Subcutaneous abdominal adipose tissue (tissue), 5 donors: ENCODE measurements around the gene PIP5K1A.

ENCODE experiments used
- H3K27ac ChIP-seq: one replicate; pipeline ENCODE4 v1.7.0; 2013; ENCODE audit warnings: low read depth, mild to moderate bottlenecking, inconsistent platforms, low read length, moderate library complexity
- H3K27me3 ChIP-seq, 5 donors: one replicate each; pipeline ENCODE4 v1.7.0; 2013; ENCODE audit warnings: low read length in 5 of 5, inconsistent platforms in 1 of 5; ENCODE audit not compliant: control insufficient read depth in 5 of 5, insufficient read depth in 4 of 5
- H3K36me3 ChIP-seq, 5 donors: one replicate each; pipeline ENCODE4 v1.7.0; 2013; ENCODE audit warnings: low read length in 5 of 5; ENCODE audit not compliant: control insufficient read depth in 5 of 5, insufficient read depth in 5 of 5
- H3K4me1 ChIP-seq, 5 donors: one replicate each; pipeline ENCODE4 v1.7.0; 2013; ENCODE audit warnings: low read length in 5 of 5, mild to moderate bottlenecking in 3 of 5, moderate library complexity in 1 of 5; ENCODE audit not compliant: control insufficient read depth in 5 of 5, insufficient read depth in 5 of 5
- H3K4me3 ChIP-seq, 5 donors: one replicate each; pipeline ENCODE4 v1.7.0; 2013; ENCODE audit warnings: low read length in 5 of 5, low read depth in 1 of 5
- H3K9ac ChIP-seq, 5 donors: one replicate each; pipeline ENCODE4 v1.7.0; 2013; ENCODE audit warnings: low read length in 5 of 5, mild to moderate bottlenecking in 4 of 5, moderate library complexity in 3 of 5
- H3K9me3 ChIP-seq, 5 donors: one replicate each; pipeline ENCODE4 v1.7.0; 2013; ENCODE audit warnings: low read length in 5 of 5; ENCODE audit not compliant: control insufficient read depth in 5 of 5
- donor health status: healthy.
- donor health status: healthy.
- donor health status: healthy.
- donor health status: healthy.
- donor health status: healthy.

PIP5K1A gene

GRCh38 chr1:151287341-151287699, 89.0 kb downstream of the PIP5K1A start:
- Histone ChIP-seq H3K27ac (no peak overlapping the region), H3K36me3 (peaks cover 0 to 73% (median 66%) of the 10 kb centered on the region in 5 donors), H3K4me1 (peaks cover 2 to 29% (median 19%) of the 10 kb centered on the region in 5 donors), H3K4me3 (no peak overlapping the region), H3K9ac (peak overlapping the region in 1 of 5 donors; percentile 5), H3K27me3 (no peaks in the 10 kb centered on the region), H3K9me3 (no peaks in the 10 kb centered on the region)

GRCh38 chr1:151287767-151288500, 89.6 kb downstream of the PIP5K1A start:
- Histone ChIP-seq H3K4me1 (peaks cover 2 to 24% (median 16%) of the 10 kb centered on the region in 5 donors), H3K27ac (no peak overlapping the region), H3K9ac (peak overlapping the region in 1 of 5 donors; percentile 5), H3K36me3 (peaks cover 0 to 79% (median 72%) of the 10 kb centered on the region in 5 donors), H3K27me3 (no peaks in the 10 kb centered on the region), H3K9me3 (no peaks in the 10 kb centered on the region), H3K4me3 (no peak overlapping the region)

- Histone ChIP-seq H3K36me3 (peaks cover 0 to 85% (median 78%) of the 10 kb centered on the region in 5 donors), H3K27ac (no peak overlapping the region), H3K4me1 (peaks cover 2 to 18% (median 10%) of the 10 kb centered on the region in 5 donors), H3K9me3 (no peaks in the 10 kb centered on the region), H3K4me3 (no peak overlapping the region), H3K27me3 (no peaks in the 10 kb centered on the region), H3K9ac (no peak overlapping the region)
Observed at GRCh38 chr1:151288502-151288901, 90.2 kb downstream of the PIP5K1A start.

GRCh38 chr1:151289080-151289935, 91.0 kb downstream of the PIP5K1A start:
- peaks cover 0 to 10% (median 2%) of the 10 kb centered on the region in 5 donors for H3K4me1 ChIP-seq
- no peak overlapping the region for H3K4me3 ChIP-seq
- no peaks in the 10 kb centered on the region for H3K9me3 ChIP-seq
- no peak overlapping the region for H3K9ac ChIP-seq
- H3K27me3 ChIP-seq = no peaks in the 10 kb centered on the region
- H3K27ac ChIP-seq = no peak overlapping the region
- peaks cover 0 to 93% (median 86%) of the 10 kb centered on the region in 5 donors for H3K36me3 ChIP-seq

- no peaks in the 10 kb centered on the region for H3K27me3 ChIP-seq
- H3K4me3 ChIP-seq = no peak overlapping the region
- no peak overlapping the region for H3K9ac ChIP-seq
- H3K27ac ChIP-seq = no peak overlapping the region
- H3K4me1 ChIP-seq = peaks cover 0 to 9% (median 0%) of the 10 kb centered on the region in 5 donors
- peaks cover 3 to 96% (median 90%) of the 10 kb centered on the region in 5 donors for H3K36me3 ChIP-seq
- no peaks in the 10 kb centered on the region for H3K9me3 ChIP-seq
Observed at GRCh38 chr1:151289991-151290708, 91.8 kb downstream of the PIP5K1A start.

- Histone ChIP-seq H3K4me3 (no peak overlapping the region), H3K36me3 (peaks cover 7 to 98% (median 94%) of the 10 kb centered on the region in 5 donors), H3K27ac (no peak overlapping the region), H3K27me3 (no peaks in the 10 kb centered on the region), H3K9me3 (no peaks in the 10 kb centered on the region), H3K4me1 (peaks cover 0 to 9% (median 0%) of the 10 kb centered on the region in 5 donors), H3K9ac (no peak overlapping the region)
Observed at GRCh38 chr1:151290709-151291303, 92.5 kb downstream of the PIP5K1A start.

GRCh38 chr1:151292207-151293030, 94.1 kb downstream of the PIP5K1A start:
- Histone ChIP-seq H3K4me1 (peaks cover 0 to 9% (median 0%) of the 10 kb centered on the region in 5 donors), H3K9ac (no peak overlapping the region), H3K4me3 (no peak overlapping the region), H3K27me3 (no peaks in the 10 kb centered on the region), H3K9me3 (no peaks in the 10 kb centered on the region), H3K36me3 (peaks cover 7 to 97% (median 90%) of the 10 kb centered on the region in 5 donors), H3K27ac (no peak overlapping the region)

GRCh38 chr1:151293093-151293492, 94.7 kb downstream of the PIP5K1A start:
- Histone ChIP-seq H3K4me3 (no peak overlapping the region), H3K36me3 (peaks cover 10 to 97% (median 90%) of the 10 kb centered on the region in 5 donors), H3K9ac (no peak overlapping the region), H3K4me1 (peaks cover 0 to 9% (median 0%) of the 10 kb centered on the region in 5 donors), H3K27me3 (no peaks in the 10 kb centered on the region), H3K27ac (no peak overlapping the region), H3K9me3 (no peaks in the 10 kb centered on the region)
